B cell (primary cell): Measurements from ENCODE around the gene CDK19. TPM values are rescaled to one million over a fixed set of nuclear protein-coding genes. Genes with fewer than 3 reads are reported as not detected.

ENCODE experiments used
- ATAC-seq: fragments of 200-7000 bp; cut with Tn5 transposase; one replicate; pipeline ENCODE4 v1.10.0; 2021; ENCODE audit warnings: low read depth, mild to moderate bottlenecking, moderate number of reproducible peaks, moderate library complexity
- CTCF ChIA-PET: fragments of 350-600 bp; sonication (Branson Sonifier 250); formaldehyde crosslinking; loops from one replicate; lab custom pipeline; 2021; ENCODE audit warnings: antibody characterized with exemption, inconsistent platforms; lab: Charles Lee
- POLR2A ChIA-PET: fragments of 350-600 bp; sonication (Branson Sonifier 250); formaldehyde crosslinking; loops from one replicate; lab custom pipeline; 2021; ENCODE audit warnings: antibody characterized with exemption; lab: Charles Lee
- DNase-seq: peaks from one replicate; pipeline ENCODE4 v3.0.0; 2013
- H2AFZ ChIP-seq: 2 replicates; pipeline ENCODE4 v1.6.1; 2012; ENCODE audit warnings: mild to moderate bottlenecking, low read depth, low read length; ENCODE audit not compliant: insufficient read depth, poor library complexity, severe bottlenecking
- H3K27ac ChIP-seq, 2 donors: 1 replicate in 1 of 2; 2 replicates in 1 of 2; pipeline ENCODE4 v1.5.1; 2012 to 2013; ENCODE audit warnings: low read length in 2 of 2, mild to moderate bottlenecking in 2 of 2, moderate library complexity in 1 of 2
- H3K27me3 ChIP-seq, 4 experiments: fragments of 200-600 bp in 1 of 4; sonication (generic) in 1 of 4; replicated peaks in 1 of 4; 1 replicate in 2 of 4; 2 replicates in 2 of 4; pipeline versions ENCODE4 v1.6.1 to v1.7.0; 2013 to 2016; ENCODE audit warnings: low read length in 3 of 4, mild to moderate bottlenecking in 2 of 4, mixed read lengths in 1 of 4, moderate library complexity in 1 of 4; ENCODE audit not compliant: insufficient read depth in 4 of 4, control insufficient read depth in 3 of 4; ENCODE audit errors: control extremely low read depth in 1 of 4
- H3K36me3 ChIP-seq, 2 experiments: replicated peaks in 1 of 2; 1 replicate in 1 of 2; 2 replicates in 1 of 2; pipeline versions ENCODE4 v1.6.1 to v1.7.1; 2013; ENCODE audit warnings: low read length in 1 of 2; ENCODE audit not compliant: insufficient read depth in 2 of 2, control insufficient read depth in 1 of 2; ENCODE audit errors: control extremely low read depth in 1 of 2, extremely low read depth in 1 of 2
- H3K4me1 ChIP-seq, 2 donors: fragments of 200-600 bp in 1 of 2; sonication (generic) in 1 of 2; 1 replicate in 1 of 2; 2 replicates in 1 of 2; pipeline versions ENCODE4 v1.5.1 to v1.6.1; 2013 to 2017; ENCODE audit warnings: low read length in 2 of 2; ENCODE audit not compliant: control insufficient read depth in 2 of 2, insufficient read depth in 2 of 2
- H3K4me2 ChIP-seq: replicated peaks from 2 replicates; pipeline ENCODE3; 2012; ENCODE audit warnings: mild to moderate bottlenecking, low read depth, low read length; ENCODE audit not compliant: poor library complexity, severe bottlenecking
- H3K4me3 ChIP-seq, 5 experiments: fragments of 200-600 bp in 1 of 5; sonication (generic) in 1 of 5; 1 replicate in 3 of 5; 2 replicates in 2 of 5; pipeline versions ENCODE4 v1.5.1 to v1.7.0; 2011 to 2016; ENCODE audit warnings: low read length in 4 of 5, mild to moderate bottlenecking in 4 of 5, low read depth in 2 of 5, control low read depth in 1 of 5, moderate library complexity in 1 of 5; ENCODE audit not compliant: insufficient read depth in 1 of 5; ENCODE audit errors: control extremely low read depth in 1 of 5, extremely low read depth in 1 of 5
- H3K79me2 ChIP-seq: fragments of 200-600 bp; sonication (generic); one replicate; pipeline ENCODE4 v1.6.0; 2016; ENCODE audit warnings: low read length; ENCODE audit not compliant: control insufficient read depth, insufficient read depth
- H3K9ac ChIP-seq: fragments of 200-600 bp; sonication (generic); 2 replicates; pipeline ENCODE4 v1.6.1; 2017; ENCODE audit warnings: mild to moderate bottlenecking, low read length, moderate library complexity
- H3K9me3 ChIP-seq, 3 donors: one replicate each; pipeline versions ENCODE4 v1.6.1 to v1.7.1; 2013; ENCODE audit warnings: low read length in 2 of 3; ENCODE audit not compliant: control insufficient read depth in 2 of 3, insufficient read depth in 1 of 3; ENCODE audit errors: control extremely low read depth in 1 of 3
- H4K20me1 ChIP-seq: 2 replicates; pipeline ENCODE4 v1.6.0; 2012; ENCODE audit warnings: mild to moderate bottlenecking, low read length; ENCODE audit not compliant: insufficient read depth, control insufficient read depth, poor library complexity, severe bottlenecking
- H3K27ac Mint-ChIP-seq: one replicate; pipeline ENCODE4 v1.8.0; 2021; ENCODE audit warnings: mixed read lengths
- H3K27me3 Mint-ChIP-seq: one replicate; pipeline ENCODE4 v1.8.0; 2021; ENCODE audit warnings: mixed read lengths
- H3K4me1 Mint-ChIP-seq: one replicate; pipeline ENCODE4 v1.8.0; 2021; ENCODE audit warnings: mixed read lengths
- H3K4me3 Mint-ChIP-seq: one replicate; pipeline ENCODE4 v1.8.0; 2021; ENCODE audit warnings: mixed read lengths
- H3K9me3 Mint-ChIP-seq: one replicate; pipeline ENCODE4 v1.8.0; 2022; ENCODE audit warnings: mixed read lengths; ENCODE audit not compliant: insufficient read depth
- CTCF ChIP-seq: fragments of 200-600 bp; IDR thresholded peaks from one replicate; pipeline ENCODE4 v1.8.0; 2022; ENCODE audit warnings: antibody characterized with exemption, mild to moderate bottlenecking
- EZH2 ChIP-seq: IDR thresholded peaks from 2 replicates; pipeline ENCODE4 v1.6.1; 2012; ENCODE audit warnings: borderline replicate concordance, low read depth, mild to moderate bottlenecking, moderate library complexity, low read length; ENCODE audit not compliant: insufficient read depth, poor library complexity, severe bottlenecking
- WGBS: methylation state at CpG from one replicate; pipeline ENCODE4 v1.1.5; 2013; ENCODE audit warnings: missing lambda C conversion rate; ENCODE audit not compliant: insufficient coverage; 5-methylcytosine and 5-hydroxymethylcytosine counted together
- intact Hi-C: fragments of 100-400 bp; cut with micrococcal nuclease; formaldehyde crosslinking; loops from one replicate; pipeline ENCODE4 v1.10.0; 2022
- polyA plus RNA-seq: library from polyadenylated mRNA; depleted of rRNA; stranded (reverse); fragments of >200 nt; gene quantifications from 2 replicates; pipeline ENCODE4 v1.2.3, GENCODE V29; 2012
- total RNA-seq, 2 donors: library from RNA; stranded (reverse); fragments of 120-200 nt in 1 of 2; gene quantifications; 1 replicate in 1 of 2; 2 replicates in 1 of 2; pipeline versions ENCODE4 v1.2.3 to v1.2.4, GENCODE V29; 2013 to 2022

CDK19 gene
- total and polyA plus RNA-seq, 2 donors (not counting 1 experiment from before 2014, with no cell fraction given), result 8.7 to 44.8 TPM

- Mint-ChIP-seq H3K4me1 (no peaks in the 10 kb centered on the region), H3K9me3 (no peaks in the 10 kb centered on the region), H3K27me3 (no peaks in the 10 kb centered on the region), H3K27ac (no peak overlapping the region), H3K4me3 (no peak overlapping the region)
- Histone ChIP-seq H3K4me2 (no peak overlapping the region), H3K79me2 (no peaks in the 10 kb centered on the region), H3K4me3 (no peak overlapping the region), H3K27me3 (no peaks in the 10 kb centered on the region), H4K20me1 (no peaks in the 10 kb centered on the region), H3K36me3 (peaks cover 10 to 18% of the 10 kb centered on the region in 2 experiments), H3K4me1 (no peaks in the 10 kb centered on the region), H3K27ac (no peak overlapping the region), H3K9ac (no peak overlapping the region), H3K9me3 (no peaks in the 10 kb centered on the region), H2AFZ (no peak overlapping the region)
- WGBS, result 89% methylated on average over 1 of the region's 2 CpGs
- no peak for DNase-seq
- intact Hi-C loops, result no loop called here
- POLR2A ChIA-PET, result no interaction called here
- TF ChIP-seq EZH2 (no peak), CTCF (no peak)
- CTCF ChIA-PET, result no interaction called here
- ATAC-seq, result no peak
These were observed 186.1 kb downstream of the CDK19 start for GRCh38 chr6:110629153-110629552.

- no peaks in the 10 kb centered on the region for H3K27me3 ChIP-seq
- no peak overlapping the region for H3K27ac Mint-ChIP-seq
- H3K4me1 ChIP-seq, result no peaks in the 10 kb centered on the region
- H3K4me3 ChIP-seq, result no peak overlapping the region
- no peak for ATAC-seq
- no peak for TF ChIP-seq EZH2
- TF ChIP-seq CTCF, result no peak
- no peak overlapping the region for H3K4me2 ChIP-seq
- no peaks in the 10 kb centered on the region for H4K20me1 ChIP-seq
- no peak overlapping the region for H2AFZ ChIP-seq
- no peak overlapping the region for H3K4me3 Mint-ChIP-seq
- CTCF ChIA-PET, result no interaction called here
- H3K27ac ChIP-seq, result no peak overlapping the region
- H3K36me3 ChIP-seq, result peaks cover 11 to 19% of the 10 kb centered on the region in 2 experiments
- POLR2A ChIA-PET, result no interaction called here
- intact Hi-C loops, result no loop called here
- no peak for DNase-seq
- 100% methylated on average over 1 of the region's 5 CpGs for WGBS
- no peaks in the 10 kb centered on the region for H3K79me2 ChIP-seq
- no peak overlapping the region for H3K9ac ChIP-seq
- H3K9me3 Mint-ChIP-seq, result no peaks in the 10 kb centered on the region
- no peaks in the 10 kb centered on the region for H3K9me3 ChIP-seq
- H3K4me1 Mint-ChIP-seq, result no peaks in the 10 kb centered on the region
- no peaks in the 10 kb centered on the region for H3K27me3 Mint-ChIP-seq
These were observed 186.9 kb downstream of the CDK19 start for GRCh38 chr6:110628330-110628729.
